NCI-H128 (cell line): ENCODE data around the gene ABCC4.

Experiments used
- DNase-seq: peaks from one replicate; lab custom pipeline; 2025; ENCODE audit not compliant: unreplicated experiment; lab: John Stamatoyannopoulos, UW

The ABCC4 gene

GRCh38 chr13:95159458-95159857, 141.8 kb downstream of the ABCC4 start:
- no peak for DNase-seq

DNA sequence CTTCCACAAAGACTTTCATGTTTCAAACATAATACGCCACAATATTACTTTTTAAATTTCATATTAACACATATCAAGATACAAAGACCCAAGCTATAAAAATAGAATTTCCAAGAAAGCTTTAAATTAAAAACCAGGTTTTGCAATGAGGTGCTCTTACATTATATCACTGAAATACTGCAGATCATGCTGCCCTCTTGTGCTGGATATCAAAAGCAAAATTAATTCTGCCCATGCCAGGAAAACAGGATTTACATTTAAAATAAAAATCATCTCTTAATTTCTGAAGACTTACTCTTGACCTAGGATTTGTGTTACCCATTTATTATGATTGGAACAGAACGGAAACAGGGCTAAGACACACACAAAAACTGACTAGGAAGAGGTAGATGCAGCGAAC, 145.0 kb downstream of the ABCC4 start:
- no peak for DNase-seq

DNA sequence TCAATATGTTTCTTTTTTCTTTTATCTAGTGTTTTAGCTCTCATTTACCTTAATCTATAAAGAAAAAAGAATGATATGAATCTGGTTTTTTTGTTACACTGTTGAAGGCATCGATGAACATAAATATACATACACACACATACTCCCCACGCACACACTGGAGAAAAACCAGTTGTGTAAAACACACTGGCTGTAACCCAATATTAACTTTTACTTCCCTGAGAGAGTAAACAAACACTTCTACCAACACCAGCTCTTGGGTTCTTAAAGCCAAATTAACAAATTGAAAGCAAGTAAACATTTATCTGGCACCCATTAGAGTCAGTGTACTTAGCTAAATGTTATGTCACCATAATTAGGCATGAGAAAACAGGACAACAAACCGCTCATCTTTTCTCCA, 145.7 kb downstream of the ABCC4 start:
- no peak for DNase-seq

GRCh38 chr13:95155093-95155492, 146.2 kb downstream of the ABCC4 start:
- no peak for DNase-seq

GRCh38 chr13:95154413-95154886, 146.8 kb downstream of the ABCC4 start:
- no peak for DNase-seq

GRCh38 chr13:95153647-95154412, 147.4 kb downstream of the ABCC4 start:
- DNase-seq, result no peak

GRCh38 chr13:95151942-95152587, 149.2 kb downstream of the ABCC4 start:
- DNase-seq, result no peak

DNA sequence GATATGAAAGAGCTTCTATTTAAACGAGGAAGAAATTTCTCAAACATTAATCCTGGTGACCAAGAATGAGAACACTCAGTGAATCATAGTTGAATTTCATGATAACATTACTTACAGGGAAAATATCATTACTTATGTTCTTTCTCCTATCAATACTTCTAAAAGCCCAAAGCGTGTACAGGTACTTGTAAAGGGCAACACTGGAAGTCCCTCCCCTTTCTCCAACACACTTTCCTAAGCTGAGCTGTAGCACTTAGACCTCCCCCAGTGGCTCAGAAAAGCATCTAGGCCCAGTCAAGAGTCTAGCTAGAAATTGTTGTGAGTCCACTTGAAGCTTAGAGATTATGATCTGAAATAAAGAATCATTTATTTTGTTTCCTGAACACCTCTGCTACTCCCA, 150.7 kb downstream of the ABCC4 start:
- no peak for DNase-seq

- DNase-seq, result no peak
Measured at GRCh38 chr13:95146486-95146885, 154.8 kb downstream of the ABCC4 start.

DNA sequence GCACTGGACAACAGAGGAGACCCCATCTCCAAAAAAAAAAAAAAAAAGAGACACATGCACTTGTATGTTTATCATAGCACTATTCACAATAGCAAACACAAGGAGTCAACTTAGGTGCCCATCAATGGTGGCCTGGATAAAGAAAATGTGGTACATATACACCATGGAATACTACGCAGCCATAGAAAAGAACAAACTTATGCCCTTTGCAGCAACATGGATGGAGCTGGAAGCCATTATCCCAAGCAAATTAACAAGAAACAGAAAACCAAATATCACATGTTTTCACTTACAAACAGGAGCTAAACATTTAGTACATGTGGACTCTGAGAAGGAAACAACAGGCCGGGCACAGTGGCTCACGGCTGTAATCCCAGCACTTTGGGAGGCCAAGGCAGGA, 155.7 kb downstream of the ABCC4 start:
- DNase-seq, result no peak

- no peak for DNase-seq
Measured at GRCh38 chr13:95140502-95140901, 160.7 kb downstream of the ABCC4 start.

- no peak for DNase-seq
Measured at GRCh38 chr13:95138876-95139585, 162.2 kb downstream of the ABCC4 start.

GRCh38 chr13:95137096-95137495, 164.2 kb downstream of the ABCC4 start:
- no peak for DNase-seq

DNA sequence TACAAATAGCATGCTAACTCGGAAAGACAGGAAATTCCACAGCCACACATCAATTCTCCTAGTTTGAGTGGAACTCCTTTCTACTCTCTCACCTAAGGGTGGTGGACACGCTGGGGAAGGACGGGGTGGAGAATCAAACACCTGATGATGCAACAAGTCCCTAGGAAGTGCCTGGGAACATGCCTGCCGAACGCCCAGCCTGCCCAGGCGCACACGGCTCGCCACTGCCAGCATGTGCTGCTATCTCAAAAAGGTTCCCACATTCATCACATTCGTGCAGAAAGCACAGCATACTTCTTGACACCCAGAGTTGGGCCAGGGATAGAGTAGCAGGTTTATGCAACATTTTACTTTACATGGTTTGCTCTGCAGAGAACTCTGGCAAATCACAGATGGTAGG, 164.6 kb downstream of the ABCC4 start:
- DNase-seq, result no peak

DNA sequence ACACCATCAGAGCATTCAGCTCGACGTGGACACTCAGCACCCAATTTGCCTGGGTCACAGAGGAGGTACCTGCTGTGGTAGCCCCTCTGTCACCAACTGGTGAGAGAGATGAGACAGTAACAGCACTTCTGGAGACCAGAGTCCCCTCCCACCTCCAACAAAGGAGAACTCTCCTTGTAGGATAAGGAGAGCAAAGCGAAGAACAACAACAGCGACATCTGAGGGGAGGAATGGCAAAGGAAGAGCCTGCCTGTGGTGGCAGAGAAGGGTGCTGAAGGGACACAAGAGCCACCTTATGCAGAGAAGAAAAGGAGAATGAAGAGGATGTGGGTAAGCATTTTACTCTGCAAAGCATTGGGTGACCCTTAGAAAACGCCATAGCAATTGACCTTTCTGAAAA, 167.8 kb downstream of the ABCC4 start:
- DNase-seq, result no peak

GRCh38 chr13:95129004-95129403, 172.2 kb downstream of the ABCC4 start:
- DNase-seq, result no peak

- no peak for DNase-seq
Measured at GRCh38 chr13:95128045-95128643, 173.1 kb downstream of the ABCC4 start.

DNA sequence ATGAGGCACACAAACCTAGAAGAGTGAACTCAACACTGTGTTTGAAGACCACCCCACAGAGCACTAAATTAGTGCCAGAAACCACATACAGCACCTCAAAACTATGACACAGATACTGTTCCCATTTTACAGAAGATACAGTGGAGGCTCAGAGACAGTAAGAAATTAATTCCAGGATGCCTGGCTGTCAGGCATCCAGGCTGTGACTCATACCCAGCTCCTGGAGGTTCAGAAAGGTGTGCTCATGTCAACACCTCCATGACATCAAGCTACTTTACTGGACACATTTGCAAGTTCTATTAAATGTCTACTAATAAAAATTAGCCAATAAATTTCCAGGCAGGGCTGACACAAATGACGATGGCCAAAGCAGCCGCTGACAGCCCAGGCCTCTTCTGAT, 176.3 kb downstream of the ABCC4 start:
- DNase-seq, result no peak

- no peak for DNase-seq
Measured at GRCh38 chr13:95123726-95124125, 177.5 kb downstream of the ABCC4 start.

DNA sequence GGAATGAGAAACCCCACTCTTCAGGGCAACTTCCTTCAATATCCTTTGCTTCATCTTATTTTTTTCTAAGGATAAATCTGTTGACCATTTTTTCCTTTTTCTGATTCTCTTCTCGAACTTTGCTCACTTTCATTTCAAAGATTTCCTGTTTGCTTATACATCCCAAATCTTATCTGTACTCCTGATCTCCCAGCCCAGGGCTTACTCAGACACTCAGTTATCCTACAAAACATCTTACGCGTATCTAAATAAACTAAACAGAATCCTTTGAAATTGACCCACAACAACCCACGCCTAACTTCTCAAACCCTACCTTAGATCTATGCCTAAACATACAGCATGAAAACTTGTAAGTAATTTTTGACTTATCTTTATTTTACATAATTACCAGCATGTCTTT, 179.2 kb downstream of the ABCC4 start:
- DNase-seq, result no peak

GRCh38 chr13:95121516-95121915, 179.7 kb downstream of the ABCC4 start:
- DNase-seq, result no peak

DNA sequence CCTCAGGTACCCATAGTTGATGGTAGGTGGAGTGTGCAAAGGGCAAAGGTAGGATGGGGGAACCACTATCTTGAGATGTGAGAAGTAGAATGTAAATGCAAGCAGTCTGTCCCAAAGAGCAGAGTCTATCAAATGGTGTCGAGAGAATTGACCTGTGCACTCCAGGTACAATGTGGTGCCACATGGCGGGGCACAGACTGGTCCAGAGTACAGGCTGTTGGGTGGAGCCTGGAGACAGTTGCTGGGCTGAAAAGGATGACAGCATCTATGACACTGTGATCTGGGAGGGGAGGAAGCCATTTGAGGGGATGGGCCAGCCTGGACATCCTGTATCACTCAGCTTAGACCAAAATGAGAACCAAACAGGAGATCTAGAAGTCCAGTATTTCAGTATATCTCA, 180.6 kb downstream of the ABCC4 start:
- no peak for DNase-seq
